IMR-90 (cell line): ENCODE data around the gene SCML2. TPM values are rescaled to one million over a fixed set of nuclear protein-coding genes. Genes with fewer than 3 reads are reported as not detected.

ENCODE experiments used
- ATAC-seq: fragments of 200-7000 bp; cut with Tn5 transposase; 2 replicates; pipeline ENCODE4 v1.9.1; 2020; ENCODE audit warnings: low read depth, mild to moderate bottlenecking, moderate library complexity
- BruUV-seq: library from RNA; stranded (reverse); fragments of 400-500 nt; replicated peaks from 2 replicates; lab custom pipeline; 2021; lab: Mats Ljungman, UMichigan
- CTCF ChIA-PET: fragments of 300-600 bp; formaldehyde crosslinking; extraction: SDS; loops from one replicate; lab custom pipeline; 2021; ENCODE audit warnings: antibody characterized with exemption; lab: Yijun Ruan, JAX
- POLR2A ChIA-PET: fragments of 300-600 bp; sonication (Branson Sonifier 250); formaldehyde crosslinking; loops from one replicate; lab custom pipeline; 2022; ENCODE audit warnings: antibody characterized with exemption; ENCODE audit not compliant: unreplicated experiment; lab: Charles Lee
- DNase-seq: peaks from one replicate; pipeline ENCODE4 v3.0.0; 2013
- H2AFZ ChIP-seq: replicated peaks from 2 replicates; pipeline ENCODE3; 2013; ENCODE audit warnings: low read length, mild to moderate bottlenecking; ENCODE audit not compliant: poor library complexity
- H2AK5ac ChIP-seq: 2 replicates; pipeline ENCODE4 v1.6.1; 2013; ENCODE audit warnings: low read depth, low read length, inconsistent platforms
- H2AK9ac ChIP-seq: replicated peaks from 2 replicates; pipeline ENCODE3; 2013; ENCODE audit warnings: mild to moderate bottlenecking, low read depth, low read length, moderate library complexity; ENCODE audit not compliant: poor library complexity
- H2BK120ac ChIP-seq: 2 replicates; pipeline ENCODE4 v1.6.1; 2013; ENCODE audit warnings: low read depth, low read length, inconsistent platforms
- H2BK15ac ChIP-seq: 3 replicates; pipeline ENCODE4 v1.6.1; 2013; ENCODE audit warnings: low read depth, low read length, inconsistent platforms
- H2BK20ac ChIP-seq: 2 replicates; pipeline ENCODE4 v1.6.1; 2013; ENCODE audit warnings: low read depth, mild to moderate bottlenecking, inconsistent platforms, low read length, moderate library complexity
- H2BK5ac ChIP-seq: 2 replicates; pipeline ENCODE4 v1.6.1; 2013; ENCODE audit warnings: mild to moderate bottlenecking, low read depth, low read length, inconsistent platforms; ENCODE audit not compliant: poor library complexity, severe bottlenecking
- H3K14ac ChIP-seq: replicated peaks from 2 replicates; pipeline ENCODE4 v1.6.1; 2013; ENCODE audit warnings: low read depth, low read length, inconsistent platforms
- H3K18ac ChIP-seq: 2 replicates; pipeline ENCODE4 v1.6.1; 2013; ENCODE audit warnings: low read depth, low read length, control low read depth
- H3K23ac ChIP-seq: 2 replicates; pipeline ENCODE4 v1.6.1; 2013; ENCODE audit warnings: low read depth, low read length, inconsistent platforms
- H3K27ac ChIP-seq: 2 replicates; pipeline ENCODE4 v1.5.1; 2013; ENCODE audit warnings: mild to moderate bottlenecking, control low read depth, low read length; ENCODE audit not compliant: insufficient read depth
- H3K27me3 ChIP-seq: 2 replicates; pipeline ENCODE4 v1.6.1; 2013; ENCODE audit warnings: low read length; ENCODE audit not compliant: control insufficient read depth, insufficient read depth
- H3K36me3 ChIP-seq: 2 replicates; pipeline ENCODE4 v1.6.1; 2013; ENCODE audit warnings: low read length, mixed read lengths; ENCODE audit not compliant: control insufficient read depth, insufficient read depth
- H3K4ac ChIP-seq: 2 replicates; pipeline ENCODE4 v1.6.1; 2013; ENCODE audit warnings: low read depth, low read length, inconsistent platforms
- H3K4me1 ChIP-seq: 2 replicates; pipeline ENCODE4 v1.6.1; 2013; ENCODE audit warnings: low read length, mixed read lengths; ENCODE audit not compliant: control insufficient read depth, insufficient read depth
- H3K4me2 ChIP-seq: 2 replicates; pipeline ENCODE4 v1.6.1; 2013; ENCODE audit warnings: low read depth, mild to moderate bottlenecking, control low read depth, low read length, moderate library complexity
- H3K4me3 ChIP-seq: 2 replicates; pipeline ENCODE4 v1.5.1; 2013; ENCODE audit warnings: low read depth, mild to moderate bottlenecking, control low read depth, low read length, moderate library complexity; ENCODE audit not compliant: insufficient read depth
- H3K56ac ChIP-seq: 2 replicates; pipeline ENCODE4 v1.6.1; 2013; ENCODE audit warnings: low read length, inconsistent platforms; ENCODE audit not compliant: insufficient read depth; ENCODE audit errors: extremely low read depth
- H3K79me1 ChIP-seq, 2 experiments: 2 replicates each; pipeline ENCODE4 v1.6.1; 2013; ENCODE audit warnings: low read length in 2 of 2, inconsistent platforms in 1 of 2, low read depth in 1 of 2
- H3K9ac ChIP-seq: 2 replicates; pipeline ENCODE4 v1.6.1; 2013; ENCODE audit warnings: low read depth, low read length, control low read depth
- H3K9me1 ChIP-seq: 2 replicates; pipeline ENCODE4 v1.6.1; 2013; ENCODE audit warnings: low read length, inconsistent platforms; ENCODE audit not compliant: insufficient read depth
- H3K9me3 ChIP-seq: 2 replicates; pipeline ENCODE4 v1.6.1; 2013; ENCODE audit warnings: low read length; ENCODE audit not compliant: control insufficient read depth, insufficient read depth
- H4K20me1 ChIP-seq: 2 replicates; pipeline ENCODE4 v1.6.1; 2013; ENCODE audit warnings: low read length, inconsistent platforms; ENCODE audit not compliant: insufficient read depth
- H4K5ac ChIP-seq: 2 replicates; pipeline ENCODE4 v1.6.1; 2013; ENCODE audit warnings: mild to moderate bottlenecking, low read depth, low read length, control low read depth
- H4K8ac ChIP-seq, 2 experiments: 2 replicates each; pipeline ENCODE4 v1.6.1; 2013; ENCODE audit warnings: low read depth in 2 of 2, low read length in 2 of 2, control low read depth in 1 of 2, inconsistent platforms in 1 of 2
- H4K91ac ChIP-seq: 2 replicates; pipeline ENCODE4 v1.6.1; 2013; ENCODE audit warnings: low read depth, low read length, inconsistent platforms; ENCODE audit not compliant: insufficient read depth
- CEBPB ChIP-seq: IDR thresholded peaks from 2 replicates; pipeline ENCODE4 v1.6.1; 2012; ENCODE audit warnings: low read depth, low read length, improper control_type of control experiment
- FOS ChIP-seq: fragments of 150-350 bp; IDR thresholded peaks from 2 replicates; pipeline ENCODE4 v1.6.1; 2016; ENCODE audit warnings: low read depth, low read length
- MAFK ChIP-seq: IDR thresholded peaks from 2 replicates; pipeline ENCODE4 v1.6.1; 2012; ENCODE audit warnings: low read depth, low read length, improper control_type of control experiment
- MXI1 ChIP-seq: IDR thresholded peaks from 2 replicates; pipeline ENCODE4 v1.6.1; 2012; ENCODE audit warnings: low read depth, mild to moderate bottlenecking, low read length, moderate library complexity, borderline replicate concordance
- NFE2L2 ChIP-seq: fragments of 150-350 bp; IDR thresholded peaks from 2 replicates; pipeline ENCODE4 v1.6.1; 2016; ENCODE audit warnings: low read depth, mild to moderate bottlenecking, low read length
- RCOR1 ChIP-seq: IDR thresholded peaks from 2 replicates; pipeline ENCODE4 v1.6.1; 2012; ENCODE audit warnings: mild to moderate bottlenecking, low read length, improper control_type of control experiment; ENCODE audit not compliant: insufficient replicate concordance
- RFX5 ChIP-seq: IDR thresholded peaks from 2 replicates; pipeline ENCODE4 v1.8.0; 2012; ENCODE audit warnings: low read depth, mild to moderate bottlenecking, low read length, moderate library complexity
- WGBS, 2 experiments: methylation state at CpG; one replicate each; pipeline versions ENCODE4 v1.1.5 to v1.1.7; 2013; ENCODE audit warnings: missing lambda C conversion rate in 2 of 2; ENCODE audit not compliant: insufficient read length in 1 of 2; ENCODE audit errors: extremely low coverage in 2 of 2; 5-methylcytosine and 5-hydroxymethylcytosine counted together
- dilution Hi-C: fragments of 300-500 bp; cut with HindIII; formaldehyde crosslinking; loops from one replicate; pipeline ENCODE4 v1.14.3; 2018; ENCODE audit warnings: low sequenced_read_pairs; ENCODE audit not compliant: unreplicated experiment
- in situ Hi-C: fragments of 300-500 bp; cut with MboI; formaldehyde crosslinking; loops from 3 replicates; pipeline ENCODE4 v1.14.3; 2019; ENCODE audit warnings: low sequenced_read_pairs, inconsistent platforms, mixed read lengths
- intact Hi-C: fragments of 100-400 bp; cut with micrococcal nuclease; formaldehyde crosslinking; loops from 2 replicates; pipeline ENCODE4 v1.10.0; 2022
- polyA plus RNA-seq, 3 experiments: library from polyadenylated mRNA; depleted of rRNA; stranded (reverse); fragments of >200 nt; gene quantifications; 2 replicates each; pipeline ENCODE4 v1.2.3, GENCODE V29; 2012; ENCODE audit warnings: low replicate concordance in 1 of 3
- total RNA-seq: library from RNA; depleted of rRNA; stranded (reverse); fragments of >200 nt; gene quantifications from 2 replicates; pipeline ENCODE4 v1.2.3, GENCODE V29; 2012
- TF ChIP-seq, protein P1 (sequence below): fragments of 150-350 bp; IDR thresholded peaks from 2 replicates; pipeline ENCODE4 v1.6.1; 2017; ENCODE audit warnings: mild to moderate bottlenecking, antibody characterized with exemption, low read length, low read depth
- TF ChIP-seq, protein P2 (sequence below): conservative IDR thresholded peaks from 2 replicates; pipeline ENCODE4 v1.5.1; 2012; ENCODE audit warnings: mild to moderate bottlenecking, low read depth, low read length, improper control_type of control experiment

SCML2 gene
- total and polyA plus RNA-seq, 2 of the 4 experiments (the other 2 are of a cell fraction), result 1.3 to 1.7 TPM

DNA sequence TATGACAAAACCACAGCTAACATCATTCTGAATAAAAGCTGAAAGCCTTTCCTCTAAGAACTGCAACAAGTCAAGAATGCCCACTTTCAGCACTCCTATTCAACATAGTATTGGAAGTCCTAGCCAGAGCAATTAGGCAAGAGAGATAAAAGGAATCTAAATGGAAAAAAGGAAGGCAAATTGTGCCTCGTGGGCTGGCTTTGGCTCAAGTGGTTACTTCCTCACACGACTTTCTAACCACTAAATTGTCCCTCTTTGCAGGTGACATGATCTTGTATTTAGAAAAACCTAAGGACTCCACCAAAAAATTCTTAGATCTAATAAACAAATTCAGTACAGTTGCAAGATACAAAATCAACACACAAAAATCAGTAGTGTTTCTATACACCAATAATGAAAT is 57.2 kb downstream of the SCML2 start:
- no peak overlapping the region for H3K23ac ChIP-seq
- no peak overlapping the region for H4K8ac ChIP-seq
- no peak overlapping the region for H2BK5ac ChIP-seq
- H3K56ac ChIP-seq, result no peak overlapping the region
- H2AK5ac ChIP-seq, result no peak overlapping the region
- no peaks in the 10 kb centered on the region for H4K20me1 ChIP-seq
- H3K36me3 ChIP-seq, result no peaks in the 10 kb centered on the region
- no peak overlapping the region for H2BK15ac ChIP-seq
- no peak overlapping the region for H3K4me3 ChIP-seq
- no peak overlapping the region for H2BK120ac ChIP-seq
- no peak overlapping the region for H3K27ac ChIP-seq
- H3K4me2 ChIP-seq, result no peak overlapping the region
- intact Hi-C loops (no loop called here), dilution Hi-C loops (no loop called here), in situ Hi-C loops (no loop called here)
- H2BK20ac ChIP-seq, result no peak overlapping the region
- H3K18ac ChIP-seq, result no peak overlapping the region
- no peak overlapping the region for H2AFZ ChIP-seq
- no peak overlapping the region for H3K9ac ChIP-seq
- ChIA-PET CTCF (no interaction called here), POLR2A (no interaction called here)
- no peak for ATAC-seq
- no CpG with 5 or more reads among the region's 2 CpGs for WGBS, 2 experiments
- no peaks in the 10 kb centered on the region for H3K4me1 ChIP-seq
- no peak overlapping the region for H3K4ac ChIP-seq
- no peaks in the 10 kb centered on the region for H3K9me1 ChIP-seq
- BruUV-seq, result no TSS peak
- no peak overlapping the region for H3K14ac ChIP-seq
- H4K91ac ChIP-seq, result no peak overlapping the region
- no peaks in the 10 kb centered on the region for H3K79me1 ChIP-seq
- H2AK9ac ChIP-seq, result no peak overlapping the region
- no peak overlapping the region for H4K5ac ChIP-seq
- TF ChIP-seq, protein P1, sequence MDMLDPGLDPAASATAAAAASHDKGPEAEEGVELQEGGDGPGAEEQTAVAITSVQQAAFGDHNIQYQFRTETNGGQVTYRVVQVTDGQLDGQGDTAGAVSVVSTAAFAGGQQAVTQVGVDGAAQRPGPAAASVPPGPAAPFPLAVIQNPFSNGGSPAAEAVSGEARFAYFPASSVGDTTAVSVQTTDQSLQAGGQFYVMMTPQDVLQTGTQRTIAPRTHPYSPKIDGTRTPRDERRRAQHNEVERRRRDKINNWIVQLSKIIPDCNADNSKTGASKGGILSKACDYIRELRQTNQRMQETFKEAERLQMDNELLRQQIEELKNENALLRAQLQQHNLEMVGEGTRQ, result no peak
- no peak for TF ChIP-seq CEBPB
- TF ChIP-seq FOS, result no peak
- no peak for TF ChIP-seq MXI1
- TF ChIP-seq MAFK, result no peak
- TF ChIP-seq, protein P2, sequence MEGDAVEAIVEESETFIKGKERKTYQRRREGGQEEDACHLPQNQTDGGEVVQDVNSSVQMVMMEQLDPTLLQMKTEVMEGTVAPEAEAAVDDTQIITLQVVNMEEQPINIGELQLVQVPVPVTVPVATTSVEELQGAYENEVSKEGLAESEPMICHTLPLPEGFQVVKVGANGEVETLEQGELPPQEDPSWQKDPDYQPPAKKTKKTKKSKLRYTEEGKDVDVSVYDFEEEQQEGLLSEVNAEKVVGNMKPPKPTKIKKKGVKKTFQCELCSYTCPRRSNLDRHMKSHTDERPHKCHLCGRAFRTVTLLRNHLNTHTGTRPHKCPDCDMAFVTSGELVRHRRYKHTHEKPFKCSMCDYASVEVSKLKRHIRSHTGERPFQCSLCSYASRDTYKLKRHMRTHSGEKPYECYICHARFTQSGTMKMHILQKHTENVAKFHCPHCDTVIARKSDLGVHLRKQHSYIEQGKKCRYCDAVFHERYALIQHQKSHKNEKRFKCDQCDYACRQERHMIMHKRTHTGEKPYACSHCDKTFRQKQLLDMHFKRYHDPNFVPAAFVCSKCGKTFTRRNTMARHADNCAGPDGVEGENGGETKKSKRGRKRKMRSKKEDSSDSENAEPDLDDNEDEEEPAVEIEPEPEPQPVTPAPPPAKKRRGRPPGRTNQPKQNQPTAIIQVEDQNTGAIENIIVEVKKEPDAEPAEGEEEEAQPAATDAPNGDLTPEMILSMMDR, result no peak
- TF ChIP-seq RCOR1, result no peak
- TF ChIP-seq NFE2L2, result no peak
- TF ChIP-seq RFX5, result no peak
- no peak for DNase-seq
- no peaks in the 10 kb centered on the region for H3K27me3 ChIP-seq
- no peaks in the 10 kb centered on the region for H3K9me3 ChIP-seq
